Stimulated activated naive CD8-positive, alpha-beta T cell treated with anti-CD3 and anti-CD28 coated beads, Interleukin-15, Interleukin-2, amounts not matched to agents 100 U/mL and 50 U/mL, for 24 hours (primary cell): ENCODE results near the gene GPATCH3.

Experiments used
- ATAC-seq: fragments of 150-1000 bp; cut with Tn5 transposase; one replicate; pipeline ENCODE4 v1.10.0; 2021
- DNase-seq: peaks from one replicate; pipeline ENCODE4 v3.0.0; 2021

Gene GPATCH3

DNA sequence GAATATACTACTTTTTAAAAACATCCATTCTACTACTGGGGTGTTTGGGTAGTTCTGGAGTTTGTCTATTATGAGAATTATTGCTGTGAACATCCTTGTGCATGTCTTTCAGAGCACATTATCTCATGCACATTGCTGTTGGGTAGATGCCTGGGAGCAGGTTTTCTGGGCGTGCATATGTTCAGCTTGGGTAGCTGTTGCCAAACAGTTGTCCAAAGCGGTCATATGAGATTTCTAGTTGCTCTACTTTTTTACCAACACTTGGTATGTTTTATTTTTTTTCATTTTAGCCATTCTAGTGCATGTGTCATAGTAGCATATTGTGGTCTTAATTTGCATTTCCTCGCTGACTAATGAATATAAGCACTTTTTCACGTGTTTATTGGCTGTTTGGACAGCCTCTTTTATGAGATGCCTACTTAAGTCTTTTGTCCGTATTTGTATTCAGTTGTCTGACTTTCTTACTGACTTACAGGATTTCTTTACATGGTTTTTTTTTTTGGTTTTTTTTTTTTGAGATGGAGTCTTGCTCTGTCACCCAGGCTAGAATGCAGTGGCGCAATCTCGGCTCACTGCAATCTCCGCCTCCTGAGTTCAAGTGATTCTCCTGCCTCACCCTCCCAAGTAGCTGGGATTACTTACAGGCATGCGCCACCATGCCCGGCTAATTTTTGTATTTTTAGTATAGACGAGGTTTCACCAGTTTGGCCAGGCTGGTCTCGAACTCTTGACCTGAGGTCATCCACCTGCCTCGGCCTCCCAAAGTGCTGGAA is 55.7 kb downstream of the GPATCH3 start:
- DNase-seq (no peak), ATAC-seq (no peak)
